ENCODE measurements around the gene SFXN5.

The SFXN5 gene

DNA sequence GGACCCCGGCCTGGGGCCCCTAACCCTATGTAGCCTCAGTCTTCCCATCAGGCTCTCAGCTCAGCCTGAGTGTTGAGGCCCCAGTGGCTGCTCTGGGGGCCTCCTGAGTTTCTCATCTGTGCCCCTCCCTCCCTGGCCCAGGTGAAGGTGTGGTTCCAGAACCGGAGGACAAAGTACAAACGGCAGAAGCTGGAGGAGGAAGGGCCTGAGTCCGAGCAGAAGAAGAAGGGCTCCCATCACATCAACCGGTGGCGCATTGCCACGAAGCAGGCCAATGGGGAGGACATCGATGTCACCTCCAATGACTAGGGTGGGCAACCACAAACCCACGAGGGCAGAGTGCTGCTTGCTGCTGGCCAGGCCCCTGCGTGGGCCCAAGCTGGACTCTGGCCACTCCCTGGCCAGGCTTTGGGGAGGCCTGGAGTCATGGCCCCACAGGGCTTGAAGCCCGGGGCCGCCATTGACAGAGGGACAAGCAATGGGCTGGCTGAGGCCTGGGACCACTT lies 137.8 kb downstream of the SFXN5 start:
- DNase-seq: no peak

DNA sequence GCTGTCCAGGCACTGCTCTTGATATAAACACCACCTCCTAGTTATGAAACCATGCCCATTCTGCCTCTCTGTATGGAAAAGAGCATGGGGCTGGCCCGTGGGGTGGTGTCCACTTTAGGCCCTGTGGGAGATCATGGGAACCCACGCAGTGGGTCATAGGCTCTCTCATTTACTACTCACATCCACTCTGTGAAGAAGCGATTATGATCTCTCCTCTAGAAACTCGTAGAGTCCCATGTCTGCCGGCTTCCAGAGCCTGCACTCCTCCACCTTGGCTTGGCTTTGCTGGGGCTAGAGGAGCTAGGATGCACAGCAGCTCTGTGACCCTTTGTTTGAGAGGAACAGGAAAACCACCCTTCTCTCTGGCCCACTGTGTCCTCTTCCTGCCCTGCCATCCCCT lies 138.3 kb downstream of the SFXN5 start:
- DNase-seq: no peak

DNA sequence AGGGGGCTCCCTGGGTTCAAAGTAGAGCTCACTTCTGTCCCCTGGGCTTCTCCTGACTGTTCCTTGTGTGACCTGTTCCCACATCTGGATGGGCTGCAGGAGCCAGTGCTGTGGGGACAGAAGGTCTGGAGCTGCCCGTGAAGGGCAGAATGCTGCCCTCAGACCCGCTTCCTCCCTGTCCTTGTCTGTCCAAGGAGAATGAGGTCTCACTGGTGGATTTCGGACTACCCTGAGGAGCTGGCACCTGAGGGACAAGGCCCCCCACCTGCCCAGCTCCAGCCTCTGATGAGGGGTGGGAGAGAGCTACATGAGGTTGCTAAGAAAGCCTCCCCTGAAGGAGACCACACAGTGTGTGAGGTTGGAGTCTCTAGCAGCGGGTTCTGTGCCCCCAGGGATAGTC lies 138.7 kb downstream of the SFXN5 start:
- no peak for DNase-seq

DNA sequence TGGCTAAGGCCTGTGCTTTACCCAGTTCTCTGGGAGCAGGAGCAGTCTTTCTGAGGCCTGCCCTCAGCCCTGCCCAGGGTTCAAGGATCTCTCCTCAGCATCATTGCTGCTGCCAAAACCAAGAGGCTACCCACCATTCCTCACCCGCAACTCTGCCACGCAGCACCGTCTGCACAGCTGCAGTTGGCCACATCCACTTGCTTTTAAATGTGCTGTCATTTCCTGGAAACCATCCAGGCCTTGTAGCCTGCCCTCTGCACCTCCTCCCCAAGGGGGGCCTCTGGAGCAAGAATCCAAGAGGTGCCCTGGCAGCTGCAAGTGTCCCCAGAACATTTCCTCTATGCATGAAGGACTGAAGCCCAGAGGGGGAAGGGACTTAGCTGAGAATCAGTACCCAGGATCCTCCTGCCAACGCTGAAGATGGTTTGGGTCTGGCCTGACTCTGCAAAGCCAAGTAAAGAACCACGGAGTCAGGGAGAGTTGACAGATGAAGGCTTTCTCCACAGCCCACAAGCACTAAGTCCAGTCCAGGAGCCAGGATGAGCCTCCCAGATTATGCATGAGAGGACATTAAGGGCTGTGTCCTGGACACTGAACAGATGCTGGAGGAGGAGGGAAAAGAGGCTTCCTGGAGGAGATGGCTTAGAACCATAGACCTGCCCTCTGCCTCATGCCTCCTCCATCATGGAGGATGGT lies 139.3 kb downstream of the SFXN5 start:
- DNase-seq: no peak

DNA sequence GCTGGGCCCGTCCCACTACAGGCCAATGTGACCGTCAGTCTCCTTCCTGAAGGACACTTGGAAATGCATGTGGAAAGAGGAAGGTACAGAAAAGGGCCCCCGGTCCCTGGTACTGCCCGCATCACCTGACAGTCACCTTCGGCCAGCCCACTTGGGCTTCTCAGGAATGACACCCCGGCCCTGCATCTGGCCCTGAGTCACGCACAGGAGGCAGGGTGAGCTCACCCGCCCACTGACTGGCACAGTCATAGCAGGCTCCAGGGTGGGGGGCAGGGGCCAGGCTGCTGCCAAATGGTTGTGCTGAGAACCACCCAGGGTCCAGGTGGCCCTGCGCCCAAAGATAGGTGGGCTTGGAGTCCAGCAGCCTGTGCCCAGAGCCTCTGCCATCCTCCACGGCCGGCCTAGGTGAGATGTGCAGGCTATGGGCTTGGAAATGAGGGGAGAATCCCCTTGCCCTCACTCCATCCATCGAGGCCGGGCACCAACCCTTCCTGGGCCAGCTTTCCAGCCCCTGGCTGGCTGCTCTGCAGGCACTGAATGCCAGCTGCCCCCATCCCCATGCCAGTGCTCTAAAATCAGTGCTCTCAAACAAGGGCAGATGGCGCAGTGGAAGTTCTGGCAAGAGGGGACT lies 140.1 kb downstream of the SFXN5 start:
- DNase-seq: no peak

DNA sequence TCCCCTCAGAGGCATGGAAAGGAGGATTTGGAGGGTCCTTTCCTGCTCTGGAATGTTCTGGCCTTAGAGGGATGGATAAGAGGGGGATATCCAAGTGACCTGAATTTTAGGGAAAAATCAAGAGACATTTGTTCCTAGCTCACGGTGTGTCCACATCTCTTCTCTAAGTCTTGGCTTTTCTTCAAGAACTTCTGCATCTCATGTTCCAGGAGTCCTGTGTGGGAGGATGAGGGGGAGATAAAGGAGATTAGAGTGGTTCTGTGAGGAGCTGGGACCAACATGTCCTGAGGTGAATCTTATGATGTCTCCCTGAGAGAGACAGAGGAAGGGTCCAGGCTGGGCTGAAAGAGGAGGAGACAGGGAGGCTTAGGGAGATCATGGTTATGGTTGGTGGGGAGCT lies 142.5 kb downstream of the SFXN5 start:
- no peak for DNase-seq

DNA sequence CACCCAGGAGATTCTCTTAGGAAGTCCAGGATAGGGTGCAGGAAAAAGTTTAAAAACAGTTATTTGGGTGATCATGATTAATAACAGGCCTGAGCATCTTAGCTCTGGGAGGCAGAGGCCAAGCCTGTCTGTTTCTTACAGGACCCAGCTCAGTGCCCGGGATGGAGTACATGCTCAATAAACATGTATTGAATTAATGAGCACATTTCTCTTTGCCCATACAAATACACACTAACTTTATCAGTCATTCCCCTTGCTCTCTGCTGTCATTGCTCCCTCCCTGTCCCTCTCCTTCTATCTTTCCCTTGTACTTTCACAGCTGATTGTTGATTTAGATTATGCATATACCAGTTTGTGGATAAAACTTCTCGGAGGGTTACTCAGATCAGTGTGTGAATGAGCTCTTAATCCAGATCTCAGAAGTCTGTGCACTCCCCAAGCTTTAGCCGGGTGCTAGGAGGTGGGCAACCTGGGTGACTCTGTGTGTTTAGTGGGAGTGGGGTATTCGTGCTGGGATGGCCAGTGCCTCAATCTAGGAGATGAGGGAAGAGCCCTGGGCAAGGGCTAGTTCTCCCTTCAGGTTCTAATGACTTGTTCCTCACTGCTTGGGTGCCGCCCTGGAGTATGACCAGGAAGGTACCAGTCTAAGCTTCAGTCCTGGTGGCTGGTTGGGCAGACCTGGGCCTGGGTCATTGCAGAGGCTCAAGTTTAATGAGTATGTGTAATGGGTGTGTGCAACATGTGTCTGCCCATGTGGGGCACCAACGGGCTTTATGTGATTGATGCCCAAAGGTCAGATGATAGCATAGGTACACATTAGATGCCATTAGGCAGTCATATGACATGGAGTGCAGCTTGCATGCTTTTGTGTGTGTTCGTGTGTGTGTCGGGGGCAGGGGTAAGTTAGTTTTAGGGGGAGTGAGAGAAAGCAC lies 143.6 kb downstream of the SFXN5 start:
- DNase-seq: no peak

DNA sequence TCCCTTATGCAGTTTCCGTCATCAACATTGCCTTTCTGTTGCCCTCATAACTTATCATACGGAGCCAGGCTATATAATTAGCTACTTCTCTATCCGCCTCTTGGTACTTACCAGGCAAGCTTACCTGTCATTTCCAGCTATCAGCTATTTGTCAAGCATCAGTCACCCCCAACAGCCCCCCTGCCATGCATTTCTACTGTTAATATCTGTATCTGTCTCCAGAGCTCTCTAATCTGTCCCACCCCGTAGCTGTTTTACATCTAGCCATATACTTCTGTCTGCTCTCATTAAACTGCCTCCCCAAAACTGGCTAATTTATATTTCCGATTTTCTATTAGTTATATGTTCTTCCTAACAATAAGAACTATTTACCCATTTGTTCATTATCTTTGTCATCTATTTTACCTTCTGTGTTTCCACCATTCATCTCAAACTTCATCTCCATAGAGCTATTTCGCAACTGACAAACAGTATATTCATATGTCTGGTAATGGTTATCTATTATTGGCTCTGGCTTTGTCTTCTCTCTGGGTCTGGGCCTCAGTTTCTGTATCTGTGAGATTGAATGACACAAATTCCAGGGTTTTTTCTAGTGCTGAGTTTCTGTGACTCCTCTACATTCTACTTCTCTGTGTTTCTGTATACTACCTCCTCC lies 144.6 kb downstream of the SFXN5 start:
- no peak for DNase-seq

DNA sequence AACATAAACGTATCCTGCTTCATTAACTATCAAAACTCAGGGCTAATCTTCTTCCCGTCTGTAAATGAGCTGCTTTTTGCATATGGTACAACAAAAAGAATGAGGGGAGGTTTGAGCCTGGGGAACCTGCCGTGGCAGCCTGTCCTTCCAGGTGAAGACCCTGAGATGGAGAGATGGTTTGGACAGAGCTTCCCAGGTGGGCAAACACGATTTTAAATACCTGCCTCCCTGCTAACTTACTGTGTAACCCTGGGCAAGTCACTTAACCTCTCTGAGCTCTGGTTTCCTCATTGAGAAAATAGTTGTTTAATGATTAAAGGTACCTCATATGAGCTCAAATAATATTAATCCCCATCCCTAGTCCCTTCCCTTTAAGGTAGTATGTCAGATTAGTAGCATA lies 145.1 kb downstream of the SFXN5 start:
- no peak for DNase-seq

DNA sequence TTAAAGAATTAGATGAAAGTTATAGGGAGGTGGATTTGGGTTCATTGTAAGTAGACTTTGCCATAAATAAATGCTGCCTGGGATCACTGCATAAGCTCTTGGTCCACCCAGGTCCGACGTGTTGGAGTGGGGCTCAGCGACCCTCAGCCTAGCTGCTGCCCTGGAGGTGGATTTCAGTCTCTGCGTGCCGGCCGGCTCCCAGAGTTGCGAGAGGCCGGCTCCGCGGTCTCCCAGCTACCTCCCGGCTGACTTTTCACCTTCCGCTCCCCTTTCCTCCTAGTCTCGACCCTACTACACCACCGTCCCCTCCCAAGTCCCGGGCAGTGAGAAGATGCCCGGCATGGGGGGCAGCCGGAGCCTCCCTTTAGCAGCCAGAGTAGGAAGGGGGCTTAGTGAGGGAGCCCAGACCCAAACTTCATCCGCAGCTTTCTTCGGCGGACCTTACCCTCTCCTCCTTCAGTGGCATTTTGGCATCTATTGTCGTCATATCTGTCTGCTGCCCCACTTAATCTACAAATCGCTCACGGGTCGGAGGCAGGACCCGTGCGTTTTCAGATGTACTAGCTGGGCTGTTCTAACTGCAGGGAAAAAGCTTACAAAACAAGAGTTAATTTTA lies 146.1 kb downstream of the SFXN5 start:
- no peak for DNase-seq

DNA sequence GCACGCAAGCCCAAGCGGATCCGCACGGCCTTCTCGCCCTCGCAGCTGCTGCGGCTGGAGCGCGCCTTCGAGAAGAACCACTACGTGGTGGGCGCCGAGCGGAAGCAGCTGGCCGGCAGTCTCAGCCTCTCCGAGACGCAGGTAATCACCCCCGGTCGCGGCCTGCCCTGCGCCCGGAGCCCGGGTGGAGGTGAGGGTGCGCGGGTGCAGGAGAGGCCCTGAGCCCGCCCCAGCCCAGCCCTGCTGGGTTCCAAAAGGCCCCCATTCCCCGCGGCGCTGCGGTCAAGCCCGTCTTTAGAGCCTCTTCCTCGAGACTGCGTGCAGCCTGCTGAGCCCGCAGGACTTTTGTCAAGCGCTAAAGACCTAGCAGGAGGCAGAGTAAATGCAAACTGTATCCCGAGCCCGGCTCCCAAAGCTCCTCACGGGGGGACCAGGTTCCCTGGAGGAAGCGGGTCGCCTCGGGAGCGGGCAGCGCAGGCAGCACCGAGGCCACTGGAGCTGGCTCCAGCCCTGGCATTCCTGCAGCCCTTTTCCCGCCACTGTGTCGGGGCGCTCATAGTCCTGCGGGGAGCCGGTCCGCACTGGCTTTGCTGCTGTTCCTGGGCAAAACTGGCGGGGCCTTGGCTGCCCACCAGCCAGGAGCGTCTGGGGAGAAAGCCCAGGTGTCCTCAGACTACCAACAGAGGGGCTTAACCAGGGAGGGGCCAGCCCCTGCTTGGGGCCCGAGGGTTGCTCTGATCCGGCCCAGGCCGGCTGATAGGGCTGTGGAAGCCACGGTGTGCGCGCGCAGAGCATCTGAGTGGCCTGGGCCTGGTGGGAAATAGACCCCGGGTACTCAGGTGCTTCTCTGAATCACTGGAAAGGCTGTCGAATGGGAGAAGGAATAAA lies 146.9 kb downstream of the SFXN5 start:
- DNase-seq: no peak

DNA sequence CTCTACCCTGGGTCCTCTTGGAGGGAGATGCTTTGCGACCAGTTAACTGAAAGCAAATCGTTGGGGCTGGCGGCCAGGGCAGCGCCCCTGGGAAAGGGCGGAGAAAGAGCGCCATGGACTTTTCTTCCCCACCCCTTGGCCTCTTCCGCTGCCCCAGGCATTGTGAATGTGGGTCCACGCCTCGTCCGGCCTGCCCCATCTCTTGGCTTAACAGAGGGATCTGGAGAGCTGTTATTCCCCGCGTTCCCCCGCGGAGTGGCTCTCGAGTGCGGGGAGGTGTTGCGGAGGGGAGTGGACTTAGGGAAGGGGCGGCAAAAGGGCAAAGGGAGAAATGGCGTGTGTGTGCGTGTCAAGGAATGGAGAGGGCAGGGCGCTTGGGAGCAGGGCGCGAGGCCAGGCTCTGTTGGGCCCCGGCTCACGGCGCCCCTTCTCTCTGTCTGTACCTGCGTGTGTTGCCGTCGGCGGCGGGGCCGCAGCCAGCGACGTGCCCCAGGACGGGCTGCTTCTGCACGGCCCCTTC lies 147.6 kb downstream of the SFXN5 start:
- DNase-seq: no peak

DNA sequence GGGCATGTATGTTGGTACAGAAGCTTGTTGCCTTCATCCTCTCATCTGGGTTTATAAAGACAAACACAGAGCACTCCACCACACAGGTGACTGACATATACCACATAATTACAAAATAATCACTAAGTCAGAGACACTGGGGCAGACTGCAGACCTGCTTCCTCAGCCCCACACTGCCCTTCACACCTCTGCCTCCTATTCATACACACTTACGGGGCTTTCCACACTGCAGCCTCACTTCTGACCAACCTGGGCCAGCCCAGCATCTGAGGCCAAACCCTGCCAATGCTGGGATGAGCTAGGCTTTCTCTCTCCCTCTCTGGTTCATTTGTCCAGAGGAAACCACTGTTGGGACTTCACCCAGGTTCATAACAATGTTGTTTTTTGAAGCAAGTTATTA lies 149.7 kb downstream of the SFXN5 start:
- no peak for DNase-seq

DNA sequence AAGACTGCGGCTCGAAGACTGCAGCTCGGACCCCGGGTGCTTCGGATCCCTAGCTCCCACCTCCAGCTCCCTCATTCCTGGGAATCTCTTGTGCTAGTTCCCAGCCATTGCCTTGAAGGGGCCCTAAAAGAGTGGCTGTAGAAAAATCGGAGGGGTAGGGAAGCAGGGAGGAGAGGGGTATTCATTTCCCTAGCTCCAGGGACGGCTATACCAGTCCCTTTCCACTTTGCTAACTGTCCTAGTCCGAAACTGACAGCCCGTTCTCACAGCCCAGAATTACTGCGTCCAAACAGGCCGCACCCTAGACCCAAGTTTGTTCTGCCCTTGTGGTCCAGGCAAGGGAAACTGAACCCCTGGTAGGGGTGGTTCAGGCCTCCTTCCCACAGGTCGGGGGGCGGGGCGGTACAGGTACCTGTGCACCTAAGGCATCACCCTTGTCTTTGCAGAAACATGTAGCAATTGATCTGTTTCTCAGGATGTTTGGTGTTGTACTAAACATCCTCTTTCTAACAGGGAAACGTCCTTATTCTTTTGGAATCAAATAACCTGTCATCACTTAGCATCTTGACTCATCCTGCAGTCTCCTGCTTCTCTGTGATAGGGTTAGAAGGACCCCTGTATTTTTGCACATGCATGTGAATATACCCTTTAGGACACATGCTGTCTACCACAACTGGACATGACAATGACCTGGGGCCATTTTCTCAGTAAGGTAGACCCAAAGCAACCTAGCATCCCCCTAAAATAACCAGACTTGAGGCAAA lies 150.2 kb downstream of the SFXN5 start:
- no peak for DNase-seq

DNA sequence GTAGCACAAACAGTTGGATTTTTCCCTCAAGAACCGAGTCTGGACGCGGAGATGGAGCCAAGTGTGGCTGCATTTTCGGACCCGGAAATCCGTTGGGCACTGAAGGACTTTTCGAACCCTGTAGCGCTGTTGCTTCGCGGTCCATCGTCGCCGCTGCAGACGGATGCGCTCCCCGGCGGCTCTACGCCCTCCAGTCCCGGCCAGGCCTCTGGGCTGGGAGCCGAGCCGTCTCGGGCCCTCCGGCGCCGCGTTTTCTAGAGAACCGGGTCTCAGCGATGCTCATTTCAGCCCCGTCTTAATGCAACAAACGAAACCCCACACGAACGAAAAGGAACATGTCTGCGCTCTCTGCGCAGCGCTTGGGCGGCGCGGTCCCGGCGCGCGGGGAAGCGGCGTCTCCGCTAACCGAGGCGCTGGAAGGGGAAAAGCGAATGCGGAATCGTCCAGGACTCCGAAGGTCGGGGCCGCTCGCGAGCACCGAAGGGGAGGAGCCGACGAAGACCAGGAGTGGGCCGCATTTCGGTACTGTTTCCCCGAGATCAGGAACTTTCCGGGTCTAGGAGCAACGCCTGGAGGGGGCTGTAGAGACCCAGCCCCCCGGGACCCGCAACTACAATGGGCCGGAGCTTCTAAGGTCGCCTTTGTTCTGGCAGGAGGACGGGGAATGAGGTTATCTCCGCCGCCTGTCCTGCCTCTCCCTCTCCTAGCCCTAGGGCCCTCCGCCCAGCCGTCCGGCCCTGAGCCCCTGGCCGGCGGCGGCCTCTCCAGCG lies 151.0 kb downstream of the SFXN5 start:
- DNase-seq: no peak

DNA sequence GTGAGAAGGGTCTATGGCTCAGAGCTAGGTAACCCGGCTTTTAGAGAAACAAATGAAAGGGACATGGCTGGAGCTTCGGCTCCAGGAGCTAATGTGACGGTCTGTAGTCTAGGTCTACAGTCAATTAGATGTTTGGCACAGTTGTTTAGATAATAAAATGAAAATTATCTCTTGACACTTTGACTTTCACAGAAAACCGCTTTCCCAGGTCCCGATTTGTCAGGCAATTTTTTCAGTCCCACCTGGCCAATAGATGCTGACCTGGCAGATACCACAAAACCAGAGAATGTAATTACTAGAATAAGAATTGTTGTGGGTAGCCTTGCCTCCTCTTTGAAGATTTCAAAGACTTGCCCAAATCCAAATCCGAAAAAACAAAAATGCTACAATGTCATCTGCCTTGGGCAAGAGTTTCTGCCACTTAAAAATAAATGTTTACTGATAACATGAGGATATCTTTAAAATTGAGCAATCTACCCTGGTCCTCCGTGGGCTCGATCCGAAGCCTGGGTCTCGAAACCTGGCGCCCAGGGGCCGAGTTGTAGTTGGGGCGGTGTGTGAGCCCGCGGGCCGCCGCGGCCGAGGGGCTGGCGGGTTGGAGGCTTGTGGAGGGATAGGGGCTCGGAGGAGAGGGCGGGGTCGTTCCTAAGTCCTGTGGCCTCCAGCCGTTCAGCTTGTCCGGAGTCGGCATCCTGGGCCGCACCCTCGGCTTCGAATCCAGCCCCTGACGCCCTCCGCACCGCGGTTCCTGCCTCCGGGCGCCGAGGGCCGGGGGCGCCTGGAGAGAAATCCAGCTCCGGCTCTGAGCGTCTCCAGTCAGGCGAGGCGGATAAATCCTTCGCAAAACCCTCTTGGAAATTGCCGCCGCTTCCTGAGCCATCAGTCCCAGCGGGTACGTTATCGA lies 151.8 kb downstream of the SFXN5 start:
- DNase-seq: no peak

DNA sequence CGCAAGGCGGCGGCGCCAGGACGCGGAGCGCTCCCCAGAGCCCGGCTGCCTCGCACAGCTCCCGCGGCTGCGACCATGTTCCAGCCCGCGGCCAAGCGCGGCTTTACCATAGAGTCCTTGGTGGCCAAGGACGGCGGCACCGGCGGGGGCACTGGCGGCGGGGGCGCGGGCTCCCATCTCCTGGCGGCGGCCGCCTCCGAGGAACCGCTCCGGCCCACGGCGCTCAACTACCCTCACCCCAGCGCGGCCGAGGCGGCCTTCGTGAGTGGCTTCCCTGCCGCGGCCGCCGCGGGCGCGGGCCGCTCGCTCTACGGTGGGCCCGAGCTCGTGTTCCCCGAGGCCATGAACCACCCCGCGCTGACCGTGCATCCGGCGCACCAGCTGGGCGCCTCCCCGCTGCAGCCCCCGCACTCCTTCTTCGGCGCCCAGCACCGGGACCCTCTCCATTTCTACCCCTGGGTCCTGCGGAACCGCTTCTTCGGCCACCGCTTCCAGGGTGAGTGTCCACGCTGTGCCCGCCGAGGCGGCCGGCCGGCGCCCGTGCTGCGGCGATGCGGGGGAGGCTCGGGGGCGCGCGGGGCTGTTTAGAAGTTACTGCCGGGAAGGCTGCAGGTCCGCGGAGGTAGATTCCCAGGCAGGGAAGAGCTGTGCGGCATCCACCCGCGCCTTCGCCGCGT lies 153.5 kb downstream of the SFXN5 start:
- DNase-seq: peak; percentile 27

All from NCI-H2171 (cell line).